Right renal cortex interstitium (tissue), 3 donors: Measurements from ENCODE around the gene TNRC6C. TPM values are rescaled to one million over a fixed set of nuclear protein-coding genes. Genes with fewer than 3 reads are reported as not detected.

Source experiments
- DNase-seq, 3 donors: peaks; one replicate each; pipeline ENCODE4 v3.0.0-alpha.2; 2013; ENCODE audit warnings: low read depth in 3 of 3, low spot score in 2 of 3
- polyA plus RNA-seq, 3 donors: library from polyadenylated mRNA; unstranded; fragments of 120-200 nt; gene quantifications; one replicate each; pipeline ENCODE4 v1.2.1, GENCODE V29; 2013; ENCODE audit not compliant: insufficient read length in 3 of 3

The TNRC6C gene
- polyA plus RNA-seq, 3 donors, result 12.6 to 13.6 (median 12.8) TPM

DNA sequence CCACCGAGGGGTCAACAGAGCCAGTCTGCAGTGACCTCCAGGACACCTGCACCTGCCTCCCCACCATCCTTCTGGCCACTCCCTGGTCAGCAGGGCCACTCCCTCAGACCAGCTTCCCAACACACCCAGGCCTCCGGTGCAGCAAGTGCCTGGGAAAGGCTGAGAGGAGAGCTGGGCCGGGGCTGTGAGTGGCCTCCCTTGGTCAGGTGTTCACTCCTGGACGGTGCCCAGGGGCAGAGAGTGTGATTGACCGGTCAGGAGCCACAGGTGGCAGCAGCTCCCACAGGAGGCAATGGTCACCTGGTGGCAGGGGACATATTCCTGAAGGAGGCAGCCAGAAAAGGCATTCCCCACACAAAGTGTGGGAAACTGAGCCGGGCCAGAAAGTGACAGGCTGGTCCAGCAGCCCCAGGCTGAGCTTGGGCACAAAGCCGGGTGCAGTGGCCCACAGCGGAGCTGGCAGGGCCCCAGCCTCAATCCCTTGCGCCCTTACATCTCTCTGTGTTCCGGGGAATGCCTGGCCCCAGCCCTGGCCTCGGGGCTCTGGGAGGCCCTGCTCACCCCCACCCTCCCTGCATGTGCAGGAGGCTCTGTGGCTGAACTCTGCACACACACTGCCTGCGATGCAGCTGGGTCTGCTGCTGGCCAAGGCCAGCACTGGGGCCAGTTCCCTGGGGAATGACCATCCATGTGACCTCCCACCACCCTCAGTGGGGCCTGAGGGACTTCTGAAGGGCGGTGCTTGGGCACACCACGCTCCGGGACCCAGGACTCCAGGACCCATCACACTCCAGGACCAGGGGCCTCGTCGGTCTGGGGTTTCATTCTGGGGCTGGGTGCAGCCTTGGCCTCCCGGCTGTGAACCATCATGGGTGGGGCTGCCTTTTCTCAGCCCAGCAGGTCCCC lies 186.5 kb downstream of the TNRC6C start:
- no peak for DNase-seq

DNA sequence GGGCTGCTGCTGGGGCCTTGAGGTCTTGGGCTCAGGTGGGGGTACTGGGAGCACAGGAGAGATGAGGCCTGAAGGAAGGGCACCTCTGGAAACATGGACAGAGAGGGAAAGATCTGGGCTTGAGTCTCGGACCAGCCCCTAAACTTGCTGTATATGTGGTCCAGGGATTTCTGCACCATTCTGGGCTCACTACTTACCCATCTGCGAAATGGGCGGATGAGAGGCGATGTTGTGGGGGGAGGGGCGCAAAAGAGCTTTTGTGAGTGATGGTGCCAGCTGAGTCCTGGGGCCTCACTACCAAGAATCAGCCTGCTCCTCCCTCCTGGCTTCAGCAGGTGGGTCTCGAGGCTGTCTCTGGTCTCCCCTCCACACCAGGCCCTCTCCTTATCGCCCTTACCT lies 188.0 kb downstream of the TNRC6C start:
- DNase-seq, result no peak

DNA sequence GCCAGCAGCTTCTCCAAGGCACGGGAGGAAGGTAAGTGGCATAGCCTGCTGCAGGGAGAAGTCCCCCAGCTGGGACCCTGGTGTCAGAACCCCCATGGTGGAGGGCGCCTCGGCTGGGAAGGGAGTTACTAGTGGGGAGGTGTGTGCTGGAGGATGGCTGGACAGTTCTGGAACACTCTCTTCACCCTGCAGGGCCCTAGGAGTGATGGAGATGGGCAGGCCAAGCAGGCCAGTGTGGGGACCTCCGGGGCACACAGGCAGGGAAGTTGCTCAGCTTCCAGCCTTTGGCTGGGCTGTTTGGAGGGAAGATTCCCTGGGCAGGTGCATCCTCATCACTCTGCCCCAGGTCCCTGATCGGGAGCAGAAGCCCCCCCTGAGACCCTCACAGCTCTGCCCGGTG lies 188.4 kb downstream of the TNRC6C start:
- no peak for DNase-seq

DNA sequence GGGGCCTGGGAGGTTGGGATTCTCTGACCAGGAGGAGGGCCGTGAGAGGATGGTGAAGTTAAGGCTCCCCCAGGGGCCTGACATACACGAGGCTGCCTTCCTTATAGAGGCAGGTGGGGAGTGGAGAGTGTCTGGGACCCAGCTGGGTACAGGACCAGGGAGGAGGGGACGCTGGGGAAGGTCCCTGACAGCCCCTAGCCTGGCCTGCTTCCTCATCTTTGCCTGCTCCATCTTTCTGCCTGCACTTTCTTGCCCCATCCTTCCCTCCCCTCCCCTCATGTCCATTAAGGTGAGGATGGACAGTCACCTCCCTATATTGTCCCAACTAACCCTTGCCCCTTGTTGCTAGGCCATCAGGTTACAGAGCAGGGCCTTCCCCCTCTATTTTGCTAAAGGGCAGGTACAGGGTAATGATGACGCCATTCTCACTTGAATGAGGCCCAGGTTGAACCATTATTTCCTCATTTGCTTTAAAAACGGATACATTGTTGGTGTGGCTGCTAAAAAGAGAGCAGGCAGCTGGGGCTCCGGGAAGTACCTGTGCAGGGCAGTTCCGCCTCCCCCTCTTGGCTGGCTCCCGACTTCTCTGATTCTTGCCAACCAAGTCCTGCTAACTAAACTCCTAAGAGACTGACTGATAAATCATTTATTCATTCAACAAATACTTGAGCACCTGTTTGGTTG lies 189.0 kb downstream of the TNRC6C start:
- DNase-seq, result no peak

DNA sequence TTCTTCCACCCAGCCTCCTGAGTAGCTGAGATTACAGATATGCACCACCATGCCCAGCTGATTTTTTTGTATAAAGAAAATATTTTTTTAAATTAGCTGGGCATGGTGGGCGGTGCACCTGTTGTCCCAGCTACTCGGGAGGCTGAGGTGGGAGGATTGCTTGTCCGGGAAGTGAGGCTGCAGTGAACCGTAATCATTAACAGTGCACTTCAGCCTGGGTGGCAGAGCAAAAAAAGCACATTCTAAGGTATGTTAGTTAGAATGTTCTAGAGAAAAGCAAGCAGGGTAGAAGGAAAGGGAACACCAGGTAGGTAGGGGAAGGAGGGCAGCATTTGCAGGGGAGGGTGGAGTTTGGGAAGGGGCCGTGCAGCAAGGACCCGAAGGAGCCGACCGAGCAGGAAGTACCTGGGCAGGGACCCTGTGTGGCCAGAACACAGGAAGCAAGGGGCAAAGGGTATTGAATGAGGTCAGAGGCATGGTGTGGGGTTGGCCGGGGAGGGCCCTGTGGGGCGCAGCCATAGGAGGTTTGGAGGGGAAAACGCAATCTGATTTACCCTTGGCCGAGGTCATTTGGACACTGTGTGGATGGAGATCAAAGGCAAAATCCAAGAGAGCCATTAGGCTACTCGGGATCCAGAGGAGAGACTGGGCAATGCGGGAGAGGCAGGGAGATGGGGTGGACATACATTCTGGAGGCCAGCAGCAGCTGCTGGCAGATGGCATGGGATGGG lies 189.9 kb downstream of the TNRC6C start:
- DNase-seq, result no peak

DNA sequence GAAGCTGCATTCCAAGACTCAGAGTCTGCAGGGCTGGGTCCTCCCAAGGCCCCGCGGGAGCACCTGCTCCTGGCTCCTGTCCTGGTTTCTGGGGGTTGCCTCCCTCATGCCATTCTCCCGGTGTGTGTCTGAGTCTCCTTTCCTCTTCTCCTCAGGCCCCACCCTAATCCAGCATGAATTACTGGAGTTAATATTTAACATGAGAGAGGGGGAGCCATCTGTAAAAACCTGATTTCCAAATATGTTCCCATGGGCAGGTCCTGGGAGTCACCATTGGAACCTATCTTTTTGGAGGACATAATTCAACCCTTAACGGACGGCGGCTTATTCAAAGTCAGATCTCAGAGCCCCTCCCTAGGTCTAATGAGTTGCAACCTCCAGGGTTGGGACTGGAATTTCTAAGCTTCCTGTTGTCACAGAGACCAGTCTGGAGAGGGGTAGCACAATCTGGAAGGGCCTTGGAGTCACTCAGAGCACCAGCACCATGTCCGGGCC lies 193.1 kb downstream of the TNRC6C start:
- no peak for DNase-seq

DNA sequence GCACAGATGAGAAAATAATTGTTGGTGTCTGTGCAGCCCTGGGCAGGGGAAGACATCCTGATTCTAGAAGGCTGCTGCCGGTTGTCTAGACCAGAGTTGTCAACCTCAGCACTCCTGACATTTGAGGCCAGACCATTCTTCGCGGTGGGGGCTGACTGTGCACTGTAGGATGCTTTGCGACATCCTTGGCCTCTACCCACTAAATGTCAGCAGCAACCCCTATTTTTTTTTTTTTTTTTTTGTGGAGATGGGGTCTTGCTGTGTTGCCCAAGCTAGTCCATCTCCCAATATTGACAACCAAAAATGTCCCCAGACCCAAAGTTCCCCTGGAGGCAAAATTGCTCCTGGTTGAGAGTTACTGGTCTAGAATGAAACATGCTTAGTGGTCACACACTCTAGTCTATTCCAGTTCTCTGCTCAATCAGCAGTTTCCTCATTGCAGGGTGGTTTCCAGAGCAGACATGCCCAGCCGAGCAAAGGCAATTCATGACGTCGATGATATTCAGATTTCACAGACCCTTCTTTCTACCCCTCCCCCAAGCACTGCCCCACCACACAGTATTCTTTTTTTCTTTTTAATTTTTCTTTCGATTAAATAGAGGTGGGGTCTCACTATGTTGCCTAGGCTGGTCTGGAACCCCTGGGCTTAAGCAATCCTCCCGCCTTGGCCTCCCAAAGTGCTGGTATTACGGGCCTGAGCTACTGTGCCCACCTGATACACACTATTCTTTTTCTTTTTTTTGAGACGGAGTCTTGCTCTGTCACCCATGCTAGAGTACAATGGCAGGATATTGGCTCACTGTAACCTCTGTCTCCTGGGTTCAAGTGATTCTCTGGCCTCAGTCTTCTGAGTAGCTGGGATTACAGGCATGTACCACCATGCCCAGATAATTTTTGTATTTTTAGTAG lies 196.7 kb downstream of the TNRC6C start:
- DNase-seq, result no peak

Other genes with a start within 250 kb of the TNRC6C start
- gene TMC6, start 170.1 kb downstream of the TNRC6C start, polyA plus RNA-seq, result 10 to 100 TPM; 13.4 to 20.1 (median 17.4) TPM
- 1 to 10 TPM in 2 of 3 donors, under 1 TPM in 1; 0.97 to 1.7 (median 1.5) TPM for gene TMC8, start 172.1 kb downstream of the TNRC6C start, polyA plus RNA-seq
- under 1 TPM; 0.06 to 0.26 (median 0.19) TPM for gene C17orf99, start 187.7 kb downstream of the TNRC6C start, polyA plus RNA-seq
- gene SYNGR2, start 209.9 kb downstream of the TNRC6C start, polyA plus RNA-seq, result 10 to 100 TPM; 49.8 to 67.7 (median 56.9) TPM
- gene TK1, start 228.3 kb downstream of the TNRC6C start, polyA plus RNA-seq, result 10 to 100 TPM; 23.2 to 25.3 (median 24.6) TPM
- gene AFMID, start 228.7 kb downstream of the TNRC6C start, polyA plus RNA-seq, result 10 to 100 TPM; 59.5 to 64.2 (median 60.5) TPM